HG02678 (cell line): ENCODE data around the gene GTF2F1.
"Not testable (repeated sequence)": the region's sequence is repeated elsewhere in the genome, so short reads cannot be mapped to it uniquely, and the experiment has no call there.

Source experiments
- ATAC-seq: cut with Tn5 transposase; IDR thresholded peaks from one replicate; pipeline ENCODE4 v1.9.1; 2021; ENCODE audit warnings: mild to moderate bottlenecking, moderate library complexity; ENCODE audit not compliant: unreplicated experiment

The GTF2F1 gene

GRCh38 chr19:6387372-6387771 lies 5.6 kb downstream of the GTF2F1 start:
- no peak for ATAC-seq

- no peak for ATAC-seq
Measured at GRCh38 chr19:6384381-6384780, 8.6 kb downstream of the GTF2F1 start.

- ATAC-seq: no peak
Measured at GRCh38 chr19:6383188-6383587, 9.8 kb downstream of the GTF2F1 start.

- no peak for ATAC-seq
Measured at GRCh38 chr19:6381030-6381750, 11.8 kb downstream of the GTF2F1 start.

- ATAC-seq: no peak
Measured at GRCh38 chr19:6379744-6380143, 13.2 kb downstream of the GTF2F1 start.

GRCh38 chr19:6378486-6378885 lies 14.5 kb downstream of the GTF2F1 start:
- ATAC-seq: no peak

- ATAC-seq: no peak
Measured at GRCh38 chr19:6378041-6378440, 14.9 kb downstream of the GTF2F1 start.

GRCh38 chr19:6376512-6377190 lies 16.3 kb downstream of the GTF2F1 start:
- ATAC-seq: no peak

GRCh38 chr19:6375411-6376010 lies 17.5 kb downstream of the GTF2F1 start, which contains the start of gene PSPN:
Gene PSPN, minus strand, starts transcription at chr19:6375933. Its CDS starts 84 bp downstream, at chr19:6375849.
- no peak for ATAC-seq

- no peak for ATAC-seq
Measured at GRCh38 chr19:6374711-6375410, 18.1 kb downstream of the GTF2F1 start.

- ATAC-seq: no peak
Measured at GRCh38 chr19:6374161-6374709, 18.7 kb downstream of the GTF2F1 start.

GRCh38 chr19:6373813-6374108 lies 19.2 kb downstream of the GTF2F1 start:
- ATAC-seq: no peak

- ATAC-seq: peak; percentile 59
Measured at GRCh38 chr19:6373096-6373812, 19.7 kb downstream of the GTF2F1 start.

- ATAC-seq: peak; percentile 81
Measured at GRCh38 chr19:6372594-6373095, 20.3 kb downstream of the GTF2F1 start, which contains the start of gene ALKBH7. Gene ALKBH7, plus strand, starts transcription at chr19:6372794. Its CDS starts 27 bp downstream, at chr19:6372821.

- ATAC-seq: no peak
Measured at GRCh38 chr19:6364353-6364752, 28.6 kb downstream of the GTF2F1 start.

- no peak for ATAC-seq
Measured at GRCh38 chr19:6362351-6362801, 30.6 kb downstream of the GTF2F1 start.

- no peak for ATAC-seq
Measured at GRCh38 chr19:6362027-6362350, 31.0 kb downstream of the GTF2F1 start.

GRCh38 chr19:6360857-6361216 lies 32.1 kb downstream of the GTF2F1 start:
- not testable (repeated sequence) for ATAC-seq

GRCh38 chr19:6360445-6360844 lies 32.5 kb downstream of the GTF2F1 start:
- not testable (repeated sequence) for ATAC-seq

GRCh38 chr19:6359568-6360341 lies 33.2 kb downstream of the GTF2F1 start:
- no peak for ATAC-seq
